A673 (cell line): ENCODE data around the gene SERPINF2. TPM values are rescaled to one million over a fixed set of nuclear protein-coding genes. Genes with fewer than 3 reads are reported as not detected.

ENCODE experiments used
- BruUV-seq: library from RNA; stranded (reverse); fragments of 400-500 nt; replicated peaks from 2 replicates; lab custom pipeline; 2021; lab: Mats Ljungman, UMichigan
- CTCF ChIA-PET: fragments of 300-600 bp; sonication (Branson Sonifier 250); formaldehyde crosslinking; loops from one replicate; lab custom pipeline; 2022; ENCODE audit warnings: antibody characterized with exemption; lab: Charles Lee
- POLR2A ChIA-PET: fragments of 300-600 bp; sonication (Branson Sonifier 250); formaldehyde crosslinking; loops from one replicate; lab custom pipeline; 2022; ENCODE audit warnings: antibody characterized with exemption; ENCODE audit not compliant: low non-redundant PET; lab: Charles Lee
- DNase-seq: peaks from one replicate; pipeline ENCODE4 v3.0.0-alpha.2; 2015; ENCODE audit warnings: low spot score
- H3K27ac ChIP-seq: fragments of 200-600 bp; sonication (generic); 2 replicates; pipeline ENCODE4 v1.5.1; 2016; ENCODE audit warnings: mixed run types, low read depth, mild to moderate bottlenecking, mixed read lengths, antibody characterized with exemption, low read length; ENCODE audit not compliant: poor library complexity, severe bottlenecking
- H3K27me3 ChIP-seq: fragments of 200-600 bp; sonication (generic); replicated peaks from 2 replicates; pipeline ENCODE4 v1.6.1; 2017; ENCODE audit warnings: mixed run types, low read depth, mild to moderate bottlenecking, mixed read lengths, antibody characterized with exemption, low read length; ENCODE audit not compliant: insufficient read depth, poor library complexity
- H3K36me3 ChIP-seq: fragments of 200-600 bp; sonication (generic); 2 replicates; pipeline ENCODE4 v1.6.1; 2016; ENCODE audit warnings: mixed run types, mild to moderate bottlenecking, mixed read lengths, antibody characterized with exemption, low read length; ENCODE audit not compliant: insufficient read depth, poor library complexity, severe bottlenecking
- H3K4me1 ChIP-seq: fragments of 200-600 bp; sonication (generic); 2 replicates; pipeline ENCODE4 v1.6.1; 2017; ENCODE audit warnings: mixed run types, mild to moderate bottlenecking, mixed read lengths, antibody characterized with exemption, low read length; ENCODE audit not compliant: insufficient read depth, poor library complexity, severe bottlenecking
- H3K4me3 ChIP-seq: fragments of 200-600 bp; sonication (generic); 2 replicates; pipeline ENCODE4 v1.5.1; 2016; ENCODE audit warnings: low read depth, mixed run types, mild to moderate bottlenecking, mixed read lengths, low read length; ENCODE audit not compliant: poor library complexity, severe bottlenecking
- H3K9me3 ChIP-seq: fragments of 200-600 bp; sonication (generic); 2 replicates; pipeline ENCODE4 v1.6.1; 2016; ENCODE audit warnings: mixed run types, low read depth, mild to moderate bottlenecking, mixed read lengths, antibody characterized with exemption, low read length; ENCODE audit not compliant: poor library complexity, severe bottlenecking
- EZH2 ChIP-seq: fragments of 200-600 bp; sonication (generic); IDR thresholded peaks from 2 replicates; pipeline ENCODE4 v1.6.1; 2017; ENCODE audit warnings: borderline replicate concordance, low read depth, mild to moderate bottlenecking, mixed read lengths, antibody characterized with exemption, low read length; ENCODE audit not compliant: poor library complexity, severe bottlenecking
- intact Hi-C: fragments of 100-400 bp; cut with micrococcal nuclease; formaldehyde crosslinking; loops from one replicate; pipeline ENCODE4 v1.10.0; 2022; ENCODE audit not compliant: unreplicated experiment
- total RNA-seq: library from RNA; stranded (reverse); gene quantifications from 2 replicates; pipeline ENCODE4 v1.2.3, GENCODE V29; 2021
- TF ChIP-seq, protein P1 (sequence below): fragments of 300-800, 200-600 bp; sonication (generic); conservative IDR thresholded peaks from 2 replicates; pipeline ENCODE4 v1.5.1; 2017; ENCODE audit warnings: low read depth, mild to moderate bottlenecking, antibody characterized with exemption, low read length, moderate library complexity, mixed read lengths

The SERPINF2 gene
- total RNA-seq, 1 experiment from 2014 or later: 0.37 TPM

DNA sequence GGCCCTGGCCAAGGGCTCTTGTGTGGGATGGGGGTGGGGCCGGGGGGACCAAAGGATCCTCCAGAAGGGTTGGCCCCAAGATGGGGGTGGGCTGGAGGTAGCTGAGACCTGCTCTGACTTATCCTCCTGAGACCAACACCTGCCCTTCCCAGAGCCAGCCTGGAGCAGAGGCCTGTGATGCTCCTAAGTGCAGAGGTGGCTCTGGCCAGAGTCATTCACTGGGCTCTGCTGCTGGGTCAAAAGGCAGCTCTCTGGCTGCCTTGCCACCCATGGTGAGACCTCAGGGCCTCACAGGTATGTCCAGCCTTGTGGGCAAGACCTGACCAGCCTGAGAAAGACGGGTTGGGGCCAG lies 393 bp downstream of the SERPINF2 start:
- TF ChIP-seq EZH2: no peak
- TF ChIP-seq, protein P1, sequence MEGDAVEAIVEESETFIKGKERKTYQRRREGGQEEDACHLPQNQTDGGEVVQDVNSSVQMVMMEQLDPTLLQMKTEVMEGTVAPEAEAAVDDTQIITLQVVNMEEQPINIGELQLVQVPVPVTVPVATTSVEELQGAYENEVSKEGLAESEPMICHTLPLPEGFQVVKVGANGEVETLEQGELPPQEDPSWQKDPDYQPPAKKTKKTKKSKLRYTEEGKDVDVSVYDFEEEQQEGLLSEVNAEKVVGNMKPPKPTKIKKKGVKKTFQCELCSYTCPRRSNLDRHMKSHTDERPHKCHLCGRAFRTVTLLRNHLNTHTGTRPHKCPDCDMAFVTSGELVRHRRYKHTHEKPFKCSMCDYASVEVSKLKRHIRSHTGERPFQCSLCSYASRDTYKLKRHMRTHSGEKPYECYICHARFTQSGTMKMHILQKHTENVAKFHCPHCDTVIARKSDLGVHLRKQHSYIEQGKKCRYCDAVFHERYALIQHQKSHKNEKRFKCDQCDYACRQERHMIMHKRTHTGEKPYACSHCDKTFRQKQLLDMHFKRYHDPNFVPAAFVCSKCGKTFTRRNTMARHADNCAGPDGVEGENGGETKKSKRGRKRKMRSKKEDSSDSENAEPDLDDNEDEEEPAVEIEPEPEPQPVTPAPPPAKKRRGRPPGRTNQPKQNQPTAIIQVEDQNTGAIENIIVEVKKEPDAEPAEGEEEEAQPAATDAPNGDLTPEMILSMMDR: no peak

DNA sequence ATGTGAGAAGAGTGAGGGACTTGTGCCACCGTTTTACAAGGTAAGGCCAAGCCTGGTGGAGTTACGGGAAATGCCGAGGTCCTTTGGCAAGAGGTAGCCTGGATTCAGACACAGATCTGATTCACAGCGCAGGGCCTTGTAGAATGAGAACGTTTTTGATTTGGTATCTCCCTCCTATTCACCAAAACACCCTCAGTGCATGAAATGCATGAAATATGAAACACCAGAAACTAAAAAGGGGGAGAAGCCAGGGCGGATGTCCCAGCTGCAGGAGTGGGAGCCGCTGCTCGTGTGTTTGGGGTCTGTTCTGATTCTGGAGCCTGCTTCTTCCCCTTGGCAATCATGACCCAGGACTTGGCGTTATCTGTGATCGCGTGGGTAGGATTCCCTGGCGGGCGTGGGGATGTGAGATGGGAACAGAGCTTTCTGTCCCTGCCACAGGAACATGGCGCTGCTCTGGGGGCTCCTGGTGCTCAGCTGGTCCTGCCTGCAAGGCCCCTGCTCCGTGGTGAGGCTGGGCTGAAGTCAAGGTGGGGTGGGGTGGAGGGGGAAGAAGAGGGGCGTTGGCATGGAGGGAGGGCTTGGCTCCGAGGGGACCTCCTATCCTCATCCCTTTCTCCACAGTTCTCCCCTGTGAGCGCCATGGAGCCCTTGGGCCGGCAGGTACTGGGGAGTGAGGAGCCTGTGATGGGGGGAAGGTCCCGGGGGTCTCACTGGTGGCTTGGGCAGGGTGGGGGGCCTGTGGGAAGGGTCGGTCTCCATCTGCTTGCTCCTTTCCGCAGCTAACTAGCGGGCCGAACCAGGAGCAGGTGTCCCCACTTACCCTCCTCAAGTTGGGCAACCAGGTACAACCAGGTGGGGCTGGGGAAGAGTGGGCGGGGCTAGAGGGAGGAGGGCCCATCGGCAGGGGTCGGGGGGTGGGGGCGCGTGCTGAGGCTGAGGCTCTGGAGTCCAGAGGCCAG lies 2.2 kb downstream of the SERPINF2 start:
- DNase-seq: no peak
- intact Hi-C loops: no loop called here
- no peak overlapping the region for H3K27ac ChIP-seq
- no peak overlapping the region for H3K4me3 ChIP-seq
- ChIA-PET POLR2A (no interaction called here), CTCF (no interaction called here)
- no peak for TF ChIP-seq EZH2
- TF ChIP-seq, protein P1: no peak
- H3K36me3 ChIP-seq: no peaks in the 10 kb centered on the region
- no peaks in the 10 kb centered on the region for H3K9me3 ChIP-seq
- H3K4me1 ChIP-seq: no peaks in the 10 kb centered on the region
- no peaks in the 10 kb centered on the region for H3K27me3 ChIP-seq
- BruUV-seq: no TSS peak

More for the DNA sequence above, 393 bp downstream of the SERPINF2 start:
- H3K4me1 ChIP-seq: no peaks in the 10 kb centered on the region
- H3K4me3 ChIP-seq: no peak overlapping the region
- no peaks in the 10 kb centered on the region for H3K27me3 ChIP-seq
- intact Hi-C loops: no loop called here
- H3K27ac ChIP-seq: no peak overlapping the region
- BruUV-seq: no TSS peak
- CTCF ChIA-PET: no interaction called here
- DNase-seq: no peak
- H3K36me3 ChIP-seq: no peaks in the 10 kb centered on the region
- POLR2A ChIA-PET: no interaction called here
- no peaks in the 10 kb centered on the region for H3K9me3 ChIP-seq

DNA sequence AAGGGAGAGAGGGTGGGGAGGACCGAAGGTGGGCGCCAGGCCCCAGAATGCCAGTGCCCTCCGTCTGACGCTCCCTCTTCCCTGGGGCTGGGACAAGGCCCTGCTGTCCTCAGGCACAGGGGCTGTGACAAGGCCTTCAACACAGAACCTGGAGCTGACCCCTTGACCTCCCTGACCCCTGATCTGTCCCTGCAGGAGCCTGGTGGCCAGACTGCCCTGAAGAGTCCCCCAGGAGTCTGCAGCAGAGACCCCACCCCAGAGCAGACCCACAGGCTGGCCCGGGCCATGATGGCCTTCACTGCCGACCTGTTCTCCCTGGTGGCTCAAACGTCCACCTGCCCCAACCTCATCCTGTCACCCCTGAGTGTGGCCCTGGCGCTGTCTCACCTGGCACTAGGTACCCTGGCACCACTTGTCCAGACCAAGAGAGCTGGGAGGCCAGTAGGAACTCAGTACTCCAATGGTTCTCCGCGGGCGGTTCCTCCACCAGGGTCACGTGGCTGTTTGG lies 2.9 kb downstream of the SERPINF2 start:
- ChIA-PET CTCF (no interaction called here), POLR2A (no interaction called here)
- TF ChIP-seq EZH2: no peak
- TF ChIP-seq, protein P1: no peak
- Histone ChIP-seq H3K4me3 (no peak overlapping the region), H3K36me3 (no peaks in the 10 kb centered on the region), H3K4me1 (no peaks in the 10 kb centered on the region), H3K9me3 (no peaks in the 10 kb centered on the region), H3K27ac (no peak overlapping the region), H3K27me3 (no peaks in the 10 kb centered on the region)
- DNase-seq: no peak
- BruUV-seq: no TSS peak
- intact Hi-C loops: no loop called here
